SKM-1 treated with dmso at 0.1 percent for 144 hours (cell line): ENCODE data around the gene PARP14.
"Not testable (repeated sequence)": the region's sequence is repeated elsewhere in the genome, so short reads cannot be mapped to it uniquely, and the experiment has no call there.

Experiments
- DNase-seq: peaks from one replicate; lab custom pipeline; 2025; ENCODE audit not compliant: unreplicated experiment; lab: John Stamatoyannopoulos, UW

Gene PARP14

GRCh38 chr3:122714273-122714672 lies 33.6 kb downstream of the PARP14 start:
- no peak for DNase-seq

- no peak for DNase-seq
Measured at GRCh38 chr3:122716667-122717066, 36.0 kb downstream of the PARP14 start.

- DNase-seq: no peak
Measured at GRCh38 chr3:122719273-122719921, 38.8 kb downstream of the PARP14 start.

GRCh38 chr3:122725106-122725505 lies 44.5 kb downstream of the PARP14 start:
- DNase-seq: no peak

GRCh38 chr3:122727294-122727693 lies 46.7 kb downstream of the PARP14 start:
- no peak for DNase-seq

- DNase-seq: no peak
Measured at GRCh38 chr3:122727766-122728165, 47.1 kb downstream of the PARP14 start.

GRCh38 chr3:122728186-122728585 lies 47.5 kb downstream of the PARP14 start:
- no peak for DNase-seq

- no peak for DNase-seq
Measured at GRCh38 chr3:122728756-122729514, 48.3 kb downstream of the PARP14 start.

- DNase-seq: no peak
Measured at GRCh38 chr3:122730240-122730639, 49.6 kb downstream of the PARP14 start.

GRCh38 chr3:122732682-122733525 lies 52.3 kb downstream of the PARP14 start:
- not testable (repeated sequence) for DNase-seq

GRCh38 chr3:122739172-122739571 lies 58.5 kb downstream of the PARP14 start:
- DNase-seq: no peak

- no peak for DNase-seq
Measured at GRCh38 chr3:122742234-122742633, 61.6 kb downstream of the PARP14 start.

- DNase-seq: no peak
Measured at GRCh38 chr3:122743581-122744120, 63.0 kb downstream of the PARP14 start.

- DNase-seq: no peak
Measured at GRCh38 chr3:122745369-122746021, 64.9 kb downstream of the PARP14 start.

GRCh38 chr3:122747295-122747694 lies 66.7 kb downstream of the PARP14 start:
- DNase-seq: not testable (repeated sequence)

GRCh38 chr3:122748347-122748746 lies 67.7 kb downstream of the PARP14 start:
- no peak for DNase-seq

GRCh38 chr3:122754929-122755328 lies 74.3 kb downstream of the PARP14 start:
- no peak for DNase-seq

- DNase-seq: no peak
Measured at GRCh38 chr3:122755491-122755890, 74.9 kb downstream of the PARP14 start.

GRCh38 chr3:122758877-122759560 lies 78.4 kb downstream of the PARP14 start:
- DNase-seq: no peak
